ENCODE data around the gene SMTNL2.
"Not testable (repeated sequence)": the region's sequence is repeated elsewhere in the genome, so short reads cannot be mapped to it uniquely, and the experiment has no call there.

The SMTNL2 gene

GRCh38 chr17:4559966-4560365 is 24.4 kb upstream of the SMTNL2 start:
- in situ Hi-C loops (cut with MboI; ENCODE audit: low sequenced_read_pairs) = no loop called here

- in situ Hi-C loops (cut with MboI; ENCODE audit: low sequenced_read_pairs) = no loop called here
These were observed 23.9 kb upstream of the SMTNL2 start, which contains the start of gene GGT6 for GRCh38 chr17:4560421-4560820. Gene GGT6, minus strand, starts transcription at chr17:4560577. Its CDS starts 56 bp downstream, at chr17:4560521.

GRCh38 chr17:4560837-4561256 is 23.5 kb upstream of the SMTNL2 start:
- in situ Hi-C loops (cut with MboI; ENCODE audit: low sequenced_read_pairs) = no loop called here

GRCh38 chr17:4562015-4562969 is 22.0 kb upstream of the SMTNL2 start:
- in situ Hi-C loops (cut with MboI; ENCODE audit: low sequenced_read_pairs) = no loop called here

- in situ Hi-C loops (cut with MboI; ENCODE audit: low sequenced_read_pairs) = no loop called here
These were observed 18.9 kb upstream of the SMTNL2 start for GRCh38 chr17:4565209-4566141.

- in situ Hi-C loops (cut with MboI; ENCODE audit: low sequenced_read_pairs) = no loop called here
These were observed 17.5 kb upstream of the SMTNL2 start for GRCh38 chr17:4566785-4567184.

GRCh38 chr17:4569591-4569990 is 14.7 kb upstream of the SMTNL2 start:
- in situ Hi-C loops (cut with MboI; ENCODE audit: low sequenced_read_pairs) = no loop called here

- in situ Hi-C loops (cut with MboI; ENCODE audit: low sequenced_read_pairs) = no loop called here
These were observed 12.2 kb upstream of the SMTNL2 start for GRCh38 chr17:4572131-4572530.

GRCh38 chr17:4573115-4573514 is 11.2 kb upstream of the SMTNL2 start:
- in situ Hi-C loops (cut with MboI; ENCODE audit: low sequenced_read_pairs) = no loop called here

- in situ Hi-C loops (cut with MboI; ENCODE audit: low sequenced_read_pairs) = no loop called here
These were observed 10.7 kb upstream of the SMTNL2 start for GRCh38 chr17:4573669-4574068.

- in situ Hi-C loops (cut with MboI; ENCODE audit: low sequenced_read_pairs) = no loop called here
These were observed 9.8 kb upstream of the SMTNL2 start for GRCh38 chr17:4574448-4575045.

- in situ Hi-C loops (cut with MboI; ENCODE audit: low sequenced_read_pairs) = no loop called here
These were observed 8.2 kb upstream of the SMTNL2 start for GRCh38 chr17:4576161-4576558.

- in situ Hi-C loops (cut with MboI; ENCODE audit: low sequenced_read_pairs) = no loop called here
These were observed 7.5 kb upstream of the SMTNL2 start for GRCh38 chr17:4576729-4577322.

GRCh38 chr17:4577386-4577993 is 6.8 kb upstream of the SMTNL2 start:
- in situ Hi-C loops (cut with MboI; ENCODE audit: low sequenced_read_pairs) = no loop called here

GRCh38 chr17:4578349-4578748 is 6.0 kb upstream of the SMTNL2 start:
- in situ Hi-C loops (cut with MboI; ENCODE audit: low sequenced_read_pairs) = not testable (repeated sequence)

GRCh38 chr17:4579678-4580077 is 4.7 kb upstream of the SMTNL2 start:
- in situ Hi-C loops (cut with MboI; ENCODE audit: low sequenced_read_pairs) = no loop called here

GRCh38 chr17:4580291-4580690 is 4.0 kb upstream of the SMTNL2 start:
- in situ Hi-C loops (cut with MboI; ENCODE audit: low sequenced_read_pairs) = no loop called here

GRCh38 chr17:4582101-4582501 is 2.2 kb upstream of the SMTNL2 start:
- in situ Hi-C loops (cut with MboI; ENCODE audit: low sequenced_read_pairs) = no loop called here

- in situ Hi-C loops (cut with MboI; ENCODE audit: low sequenced_read_pairs) = no loop called here
These were observed 1.6 kb upstream of the SMTNL2 start for GRCh38 chr17:4582691-4583090.

- in situ Hi-C loops (cut with MboI; ENCODE audit: low sequenced_read_pairs) = no loop called here
These were observed 1.1 kb upstream of the SMTNL2 start for GRCh38 chr17:4583206-4583605.
